GM21576 (cell line): ENCODE data around the gene GOLGA6L9.
A peak's percentile ranks its signal among the peaks of the same experiment; 100 is the strongest.
"Not testable (repeated sequence)": the region's sequence is repeated elsewhere in the genome, so short reads cannot be mapped to it uniquely, and the experiment has no call there.

Experiments
- ATAC-seq: cut with Tn5 transposase; IDR thresholded peaks from one replicate; pipeline ENCODE4 v1.9.1; 2021; ENCODE audit warnings: mild to moderate bottlenecking, moderate library complexity; ENCODE audit not compliant: unreplicated experiment

The GOLGA6L9 gene

DNA sequence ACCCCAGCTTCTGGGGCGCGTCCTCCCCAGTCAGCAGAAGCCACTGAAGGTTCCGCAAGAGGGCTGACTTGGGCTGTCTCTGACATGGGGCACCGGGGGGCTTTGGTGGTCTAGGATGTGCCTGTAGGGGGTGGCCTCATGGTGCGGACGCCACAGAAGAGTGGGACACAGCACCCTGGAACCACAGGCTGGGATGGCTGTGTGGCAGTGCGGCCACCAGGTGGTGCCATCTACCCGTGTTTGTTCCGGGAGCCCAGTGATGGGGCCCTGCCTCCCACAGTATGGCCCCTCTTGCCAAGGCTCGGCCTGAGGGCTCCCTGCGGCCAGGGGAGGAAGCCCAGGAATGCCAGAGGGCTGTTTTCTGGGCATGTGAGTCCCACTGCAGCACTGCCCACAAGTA, 38.6 kb downstream of the GOLGA6L9 start:
- ATAC-seq: peak; percentile 81

DNA sequence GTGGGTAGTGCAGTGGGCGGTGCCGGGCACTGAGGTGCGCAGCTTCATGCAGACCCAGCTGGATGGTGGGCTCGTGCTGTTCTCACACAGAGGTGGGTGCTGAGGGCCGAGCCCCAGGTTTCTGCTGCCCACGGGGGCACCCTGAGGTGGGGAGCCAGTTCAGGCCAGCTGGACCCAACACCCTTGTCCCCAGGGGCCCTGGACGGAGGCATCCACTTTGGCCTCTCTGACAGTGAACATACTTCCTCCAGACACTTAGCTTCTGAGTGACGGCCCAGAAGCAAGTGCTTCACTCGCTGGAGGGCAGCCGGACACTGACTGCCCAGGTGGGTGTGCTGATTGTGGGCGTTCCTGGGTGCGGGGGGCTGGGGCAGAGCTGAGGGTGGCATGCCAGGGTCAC, 39.8 kb downstream of the GOLGA6L9 start:
- not testable (repeated sequence) for ATAC-seq

DNA sequence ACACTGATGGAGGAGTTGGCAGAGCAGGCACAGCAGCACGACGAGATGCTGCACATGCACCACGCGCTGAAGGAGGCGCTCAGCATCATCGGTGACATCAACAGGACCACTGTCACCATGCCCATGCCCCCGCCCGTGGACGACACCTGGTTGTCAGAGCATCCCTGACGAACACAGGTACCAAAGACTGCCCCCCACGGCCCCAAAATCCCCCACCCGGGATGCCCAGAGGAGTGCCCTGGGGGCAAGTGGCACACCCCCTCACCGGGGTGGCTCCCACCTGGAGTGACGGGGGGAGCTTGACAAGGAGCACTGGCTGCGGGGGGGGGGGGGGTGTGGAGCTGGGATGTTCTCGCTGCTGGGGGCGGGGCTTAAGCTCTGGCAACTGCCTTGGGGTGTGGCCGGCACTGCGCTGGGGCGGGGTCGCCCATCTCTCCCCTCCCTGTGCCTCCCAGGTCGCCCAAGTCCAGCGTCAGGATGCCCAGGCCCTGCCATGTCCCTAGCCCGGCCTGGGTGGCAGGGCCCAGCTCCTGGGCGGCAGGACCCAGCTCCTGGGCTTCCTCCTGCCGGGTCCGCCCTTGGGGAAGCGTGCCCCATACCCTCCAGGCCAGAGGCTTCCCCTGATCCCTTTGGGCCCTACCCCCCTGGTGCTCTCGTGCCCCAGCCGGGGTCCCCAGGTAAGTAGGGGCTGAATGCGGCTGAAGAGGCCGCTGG, 42.8 kb downstream of the GOLGA6L9 start:
- ATAC-seq: not testable (repeated sequence)

DNA sequence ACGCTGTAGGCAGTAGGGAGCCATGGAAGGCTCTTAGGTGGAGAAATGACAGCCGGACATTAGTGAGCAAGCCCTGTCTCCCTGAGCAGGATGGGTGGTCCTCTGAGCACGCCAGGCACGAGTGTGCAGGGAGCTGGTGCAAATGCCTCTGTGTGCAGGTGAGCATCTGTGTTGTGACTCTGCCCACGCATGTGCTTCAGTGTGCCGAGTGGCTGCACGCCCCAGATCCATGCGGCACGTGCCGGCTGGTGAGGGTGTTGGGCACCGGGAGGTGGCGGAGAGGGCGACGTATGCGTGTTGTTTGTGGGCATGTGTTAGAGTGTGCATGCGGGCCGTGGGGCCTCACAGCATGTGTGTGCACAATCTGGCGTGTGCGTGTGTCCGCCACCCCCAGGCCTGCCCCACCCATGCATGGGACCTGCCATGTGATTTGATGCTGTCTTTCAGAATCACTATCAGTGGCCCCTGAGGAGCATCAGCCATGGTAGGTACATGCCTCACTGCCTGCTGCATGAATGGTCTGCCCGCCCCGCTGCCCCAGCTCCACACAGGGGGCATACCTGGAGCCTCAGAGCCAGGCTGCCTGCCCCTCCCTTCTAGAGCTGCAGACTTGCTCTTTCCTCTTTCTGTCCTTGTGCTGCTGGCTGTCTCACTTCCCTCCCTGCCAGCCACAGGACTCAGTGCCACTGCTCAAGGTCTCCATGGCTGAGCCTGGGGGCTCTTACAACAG, 45.1 kb downstream of the GOLGA6L9 start:
- ATAC-seq: not testable (repeated sequence)

DNA sequence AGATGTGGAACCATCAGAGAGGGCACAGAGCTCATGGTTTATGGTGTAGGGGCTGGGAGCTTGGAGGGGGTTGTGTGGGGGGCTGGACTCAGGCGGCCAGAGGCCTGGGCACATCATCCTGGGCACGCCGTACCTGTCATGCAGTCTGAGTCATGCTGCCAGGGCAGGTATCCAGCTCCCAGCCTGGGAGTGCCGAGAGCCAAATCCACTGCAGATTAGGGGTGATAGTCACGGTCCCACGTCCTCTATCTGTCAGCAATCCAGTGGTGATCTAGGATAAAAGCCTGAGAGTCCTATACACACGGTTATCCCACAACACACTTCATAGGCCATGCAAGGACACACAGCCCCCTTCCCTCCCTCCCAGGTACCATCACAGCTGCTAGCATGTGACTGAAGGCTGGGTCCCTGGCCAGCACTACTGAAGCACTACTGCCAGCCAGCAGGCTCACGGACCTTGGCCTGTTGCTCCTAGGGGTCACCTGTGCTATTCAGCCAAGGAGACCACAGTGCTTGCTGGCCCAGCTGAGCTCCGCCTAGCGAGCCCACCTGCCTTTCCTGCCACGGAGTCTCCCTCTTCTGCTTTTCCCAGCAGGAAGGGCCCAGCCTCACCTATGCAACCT, 45.8 kb downstream of the GOLGA6L9 start:
- not testable (repeated sequence) for ATAC-seq

DNA sequence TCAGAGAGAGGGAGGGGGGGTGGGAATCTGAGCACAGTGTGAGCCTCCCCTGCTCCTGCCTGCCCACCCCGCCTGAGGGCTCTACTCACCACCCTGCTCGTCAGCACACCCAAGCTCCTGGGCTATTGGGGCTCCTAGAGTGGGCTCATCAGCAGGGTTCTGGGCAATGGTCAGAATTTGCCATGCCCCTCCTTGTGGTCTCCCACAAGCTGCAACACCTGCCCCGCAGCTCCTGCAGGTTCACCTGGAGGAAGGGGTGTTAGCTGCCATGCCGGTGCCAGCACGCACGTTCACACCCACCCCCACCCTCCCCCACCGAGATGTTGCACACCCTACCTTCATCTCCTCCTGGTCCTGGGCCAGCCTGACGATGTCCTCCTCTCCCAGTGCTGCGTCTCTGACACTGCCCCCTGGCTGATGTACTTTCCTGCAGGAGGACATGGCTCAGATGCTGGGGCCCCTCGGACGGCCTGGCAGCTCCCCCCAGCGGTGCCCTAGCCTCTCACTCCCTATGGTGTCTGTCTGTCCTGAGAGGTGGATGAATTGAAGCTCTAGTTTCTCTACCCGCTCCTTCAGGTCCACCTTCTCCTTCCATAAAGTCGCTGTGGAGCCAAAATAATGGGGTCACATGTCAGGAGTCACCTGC, 47.2 kb downstream of the GOLGA6L9 start:
- ATAC-seq: not testable (repeated sequence)

DNA sequence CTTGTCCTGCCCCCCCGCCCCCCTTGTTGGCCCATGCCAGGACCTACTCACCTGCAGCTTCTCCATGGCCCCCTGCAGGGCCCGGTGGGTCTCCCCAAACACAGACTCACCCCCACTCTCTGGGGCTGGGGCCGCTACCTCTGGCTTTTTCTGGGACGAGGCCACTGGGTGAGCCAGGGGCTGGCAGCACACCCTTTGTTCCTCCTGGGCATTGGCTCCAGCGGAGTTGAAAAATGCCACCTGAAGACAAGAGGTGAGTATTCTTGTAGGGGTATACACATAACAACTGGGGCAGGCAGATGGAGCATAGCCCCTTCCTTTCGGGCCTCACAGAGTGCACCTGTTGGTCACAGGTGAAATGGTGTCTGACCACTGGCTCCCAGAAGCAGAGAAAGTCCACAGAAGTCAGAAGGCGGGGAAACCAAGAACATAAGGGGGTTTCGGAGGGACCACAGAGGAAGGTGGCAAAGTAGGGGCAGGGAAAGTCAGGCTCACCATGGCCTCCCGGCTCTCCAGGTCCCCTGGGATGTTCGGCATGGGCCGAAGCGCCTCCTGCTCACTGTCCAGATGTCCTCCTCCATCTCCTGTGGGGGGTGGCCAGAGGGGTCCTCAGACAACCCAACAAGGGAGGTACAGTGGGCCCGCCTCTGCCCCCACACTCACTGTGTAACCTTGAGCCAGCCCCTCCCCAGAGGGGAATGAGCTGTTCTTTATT, 47.9 kb downstream of the GOLGA6L9 start:
- ATAC-seq: not testable (repeated sequence)
